ENCODE measurements around the gene SLC9A1.

GRCh38 chr1:27057801-27058625, 96.9 kb downstream of the SLC9A1 start:
- no peak for TF ChIP-seq CTCF (IDR thresholded peaks at IDR 0.05 in 2 of 3, conservative IDR thresholded peaks at IDR 0.05 in 1 of 3; ENCODE audit: control insufficient read depth in 2 of 3, extremely low read depth in 1 of 3, insufficient read depth in 1 of 3, low read depth in 3 of 3, low read length in 3 of 3)
- no peak for TF ChIP-seq ZBTB11 (CRISPR knock-in tag; IDR thresholded peaks at IDR 0.05)
- TF ChIP-seq FOXK2 (IDR thresholded peaks at IDR 0.05), result no peak
- TF ChIP-seq ZBTB33 (IDR thresholded peaks at IDR 0.05), result no peak
- TF ChIP-seq POLR2A (IDR thresholded peaks at IDR 0.05; ENCODE audit: low read depth, low read length), result no peak
- TF ChIP-seq TCF7 (IDR thresholded peaks at IDR 0.05; ENCODE audit: borderline replicate concordance), result no peak
- no peak for TF ChIP-seq EGR1 (IDR thresholded peaks at IDR 0.05; ENCODE audit: borderline replicate concordance in 1 of 2, low read depth in 2 of 2, low read length in 2 of 2)
- TF ChIP-seq TCF12 (IDR thresholded peaks at IDR 0.05; ENCODE audit: low read depth, low read length), result no peak

All from GM12878 (cell line).